Measurements from ENCODE around the gene ILKAP.

Gene ILKAP

DNA sequence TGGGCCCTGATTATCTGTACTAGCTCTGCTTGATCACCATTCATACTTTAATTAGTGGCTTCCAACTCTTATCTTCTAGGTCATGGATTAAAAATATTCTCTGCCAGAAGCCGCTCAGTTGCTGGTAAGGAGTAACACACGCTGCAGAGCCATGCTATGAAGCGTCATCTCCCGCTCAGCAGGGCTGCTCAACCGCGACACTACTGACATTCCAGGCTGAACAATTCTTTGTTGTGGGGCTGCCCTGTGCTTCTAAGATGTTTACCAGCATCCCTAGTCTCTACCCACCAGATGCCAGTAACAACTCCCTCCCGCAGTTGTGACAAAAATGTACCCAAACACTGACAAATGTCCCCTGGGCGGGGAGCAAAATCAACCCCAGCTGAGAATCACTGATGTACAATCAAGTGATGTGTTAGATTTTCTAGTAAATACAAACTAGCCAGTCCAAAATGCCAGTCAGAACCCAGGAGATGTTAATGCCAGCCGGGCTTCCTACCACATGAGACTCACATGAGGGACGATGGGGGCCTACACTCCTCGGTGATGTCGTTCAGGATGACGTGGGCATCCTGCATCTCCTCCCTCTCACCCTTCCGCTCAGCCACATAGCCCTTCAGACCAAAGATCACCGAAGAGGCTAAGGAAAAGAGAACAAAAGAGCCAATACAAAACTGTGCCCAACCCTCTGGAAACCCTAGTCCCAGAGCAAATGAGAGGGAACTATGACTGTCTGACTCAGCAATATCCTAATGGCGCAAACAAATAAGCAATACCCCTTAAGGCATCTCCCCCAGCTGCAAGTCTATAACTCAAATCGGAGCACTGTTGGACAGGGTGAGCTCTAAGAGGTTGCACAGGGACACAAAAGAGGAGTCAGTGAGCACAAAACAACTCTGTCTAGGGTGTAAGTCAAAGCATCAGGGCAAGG, 15.6 kb downstream of the ILKAP start:
- DNase-seq (ENCODE audit: low read depth, low spot score), result no peak
- ChIA-PET POLR2A (no interaction called here), CTCF (interaction anchor here (0.9 kb wide), 1 partner anchor 11 kb away, joined by 3 read pairs; no protein-coding TSS in a partner anchor)
- TF ChIP-seq, protein P1, sequence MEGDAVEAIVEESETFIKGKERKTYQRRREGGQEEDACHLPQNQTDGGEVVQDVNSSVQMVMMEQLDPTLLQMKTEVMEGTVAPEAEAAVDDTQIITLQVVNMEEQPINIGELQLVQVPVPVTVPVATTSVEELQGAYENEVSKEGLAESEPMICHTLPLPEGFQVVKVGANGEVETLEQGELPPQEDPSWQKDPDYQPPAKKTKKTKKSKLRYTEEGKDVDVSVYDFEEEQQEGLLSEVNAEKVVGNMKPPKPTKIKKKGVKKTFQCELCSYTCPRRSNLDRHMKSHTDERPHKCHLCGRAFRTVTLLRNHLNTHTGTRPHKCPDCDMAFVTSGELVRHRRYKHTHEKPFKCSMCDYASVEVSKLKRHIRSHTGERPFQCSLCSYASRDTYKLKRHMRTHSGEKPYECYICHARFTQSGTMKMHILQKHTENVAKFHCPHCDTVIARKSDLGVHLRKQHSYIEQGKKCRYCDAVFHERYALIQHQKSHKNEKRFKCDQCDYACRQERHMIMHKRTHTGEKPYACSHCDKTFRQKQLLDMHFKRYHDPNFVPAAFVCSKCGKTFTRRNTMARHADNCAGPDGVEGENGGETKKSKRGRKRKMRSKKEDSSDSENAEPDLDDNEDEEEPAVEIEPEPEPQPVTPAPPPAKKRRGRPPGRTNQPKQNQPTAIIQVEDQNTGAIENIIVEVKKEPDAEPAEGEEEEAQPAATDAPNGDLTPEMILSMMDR (IDR thresholded peaks at IDR 0.05; ENCODE audit: insufficient read depth, low read length, missing control alignments), result no peak
- H3K4me3 ChIP-seq (ENCODE audit: low read depth, low read length), result no peak overlapping the region

DNA sequence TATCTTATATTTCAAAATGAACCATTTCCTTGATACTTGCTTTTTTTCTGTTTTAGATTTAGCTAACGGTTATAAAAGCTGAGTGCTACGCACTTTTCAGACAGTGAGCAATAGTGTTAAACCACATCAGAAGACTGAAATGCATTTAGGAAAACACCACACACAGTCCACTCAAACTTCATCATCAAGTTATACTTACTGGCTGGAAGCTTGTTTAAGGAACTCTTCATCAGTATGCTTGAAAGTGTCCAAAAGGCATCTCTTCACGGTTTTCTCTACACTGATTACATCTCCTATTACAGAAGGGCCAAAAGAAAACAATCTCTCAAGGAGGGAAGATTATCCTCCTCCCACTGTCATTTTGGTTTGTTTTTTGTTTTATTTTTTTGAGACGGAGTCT, 19.7 kb downstream of the ILKAP start:
- H3K4me3 ChIP-seq (ENCODE audit: low read depth, low read length), result no peak overlapping the region
- ChIA-PET POLR2A (no interaction called here), CTCF (interaction anchor here (1.3 kb wide), 1 partner anchor 79 kb away, joined by 4 read pairs; no protein-coding TSS in a partner anchor)
- no peak for DNase-seq (ENCODE audit: low read depth, low spot score)
- TF ChIP-seq, protein P1 (IDR thresholded peaks at IDR 0.05; ENCODE audit: insufficient read depth, low read length, missing control alignments), result no peak

DNA sequence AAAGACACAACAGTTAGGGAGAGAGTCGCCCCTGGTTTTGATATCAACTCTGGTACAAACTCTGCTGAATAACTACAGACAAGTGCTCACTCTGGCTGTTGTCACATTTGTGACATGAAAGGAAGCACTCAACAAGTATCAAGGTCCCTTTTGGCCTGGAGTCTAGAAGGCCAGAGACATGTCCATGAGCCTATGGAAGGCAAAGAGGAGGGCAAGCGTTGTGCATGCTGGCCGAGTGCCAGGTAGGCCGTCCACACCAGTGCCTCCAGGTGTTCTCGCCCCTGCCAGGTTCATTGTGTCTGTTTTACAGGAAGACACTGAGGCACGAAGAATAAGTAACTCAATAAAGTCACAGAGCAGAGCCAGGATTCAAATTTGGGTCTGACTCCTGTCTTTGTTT, 21.1 kb downstream of the ILKAP start:
- ChIA-PET CTCF (interaction anchor here (1.0 kb wide), 1 partner anchor 9 kb away, joined by 3 read pairs; no protein-coding TSS in a partner anchor), POLR2A (interaction anchor here (0.6 kb wide), 1 partner anchor 11 kb away, joined by 3 read pairs; no protein-coding TSS in a partner anchor)
- TF ChIP-seq, protein P1 (IDR thresholded peaks at IDR 0.05; ENCODE audit: insufficient read depth, low read length, missing control alignments), result no peak
- H3K4me3 ChIP-seq (ENCODE audit: low read depth, low read length), result no peak overlapping the region
- no peak for DNase-seq (ENCODE audit: low read depth, low spot score)

DNA sequence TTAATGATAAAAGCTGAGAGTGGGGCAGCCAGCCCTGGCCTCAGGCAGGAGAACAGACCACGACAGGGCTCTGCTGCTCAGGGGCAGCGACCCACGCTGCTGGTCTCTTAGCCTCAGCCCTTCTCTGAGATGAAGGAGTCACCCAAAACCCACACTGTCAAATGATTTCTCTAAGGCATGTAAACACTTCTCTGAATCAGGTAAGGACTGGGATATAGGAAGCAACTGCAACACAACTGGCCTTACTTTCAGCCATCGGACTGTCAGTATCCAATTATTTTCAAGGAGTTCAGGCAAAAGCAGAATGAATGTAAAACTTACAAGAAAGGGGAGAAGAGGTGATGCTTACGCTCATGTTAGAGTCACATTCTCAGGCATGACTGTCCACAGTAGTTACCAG, 22.9 kb downstream of the ILKAP start:
- no peak overlapping the region for H3K4me3 ChIP-seq (ENCODE audit: low read depth, low read length)
- TF ChIP-seq, protein P1 (IDR thresholded peaks at IDR 0.05; ENCODE audit: insufficient read depth, low read length, missing control alignments), result no peak
- POLR2A ChIA-PET, result no interaction called here
- CTCF ChIA-PET, result interaction anchor here (1.0 kb wide), 1 partner anchor 82 kb away, joined by 3 read pairs; no protein-coding TSS in a partner anchor
- no peak for DNase-seq (ENCODE audit: low read depth, low spot score)

DNA sequence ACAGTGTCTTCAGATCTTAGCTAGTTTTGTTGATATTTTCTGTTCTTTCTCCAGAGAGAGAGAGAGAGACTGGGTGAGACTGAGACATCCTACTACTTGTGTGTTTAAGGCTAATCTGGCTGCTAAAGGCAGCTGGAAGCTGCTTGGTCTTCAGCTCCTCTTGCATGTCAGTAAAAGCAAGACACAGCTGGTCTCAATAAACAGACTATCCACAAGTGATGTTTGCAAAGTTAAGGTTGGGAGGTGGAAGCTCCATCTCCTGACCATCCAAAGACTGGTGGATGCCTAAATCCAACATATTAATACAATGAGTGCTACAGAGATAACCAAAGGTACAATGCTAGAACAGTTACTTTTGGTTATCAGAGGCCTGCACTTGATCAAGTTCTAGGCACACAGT, 26.9 kb downstream of the ILKAP start:
- no peak for DNase-seq (ENCODE audit: low read depth, low spot score)
- CTCF ChIA-PET, result interaction anchor here (1.2 to 1.6 kb wide), 3 partner anchors 11 to 318 kb away, joined by 3 to 5 read pairs (median 3); no protein-coding TSS in a partner anchor
- H3K4me3 ChIP-seq (ENCODE audit: low read depth, low read length), result no peak overlapping the region
- POLR2A ChIA-PET, result no interaction called here
- TF ChIP-seq, protein P1 (IDR thresholded peaks at IDR 0.05; ENCODE audit: insufficient read depth, low read length, missing control alignments), result no peak

DNA sequence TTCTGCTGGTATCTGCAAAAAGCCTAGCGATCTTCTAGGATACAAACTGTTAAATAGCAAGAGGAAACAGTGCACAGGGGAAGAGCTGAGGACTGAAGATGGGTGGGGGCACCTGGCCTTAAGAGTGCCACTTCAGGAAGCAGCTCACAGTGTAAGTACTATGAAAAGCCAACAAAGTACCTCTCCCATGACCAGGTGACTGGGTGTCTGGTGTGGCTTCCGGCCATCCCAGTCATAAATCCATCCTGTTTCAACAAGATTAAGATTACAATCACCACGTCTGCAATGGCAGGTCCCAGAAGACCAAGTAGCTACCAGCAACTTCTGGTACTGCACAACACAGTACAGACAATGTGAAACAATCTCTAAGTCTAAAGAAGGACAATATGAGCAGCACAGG, 28.8 kb downstream of the ILKAP start:
- TF ChIP-seq, protein P1 (IDR thresholded peaks at IDR 0.05; ENCODE audit: insufficient read depth, low read length, missing control alignments), result no peak
- ChIA-PET POLR2A (no interaction called here), CTCF (no interaction called here)

More for the DNA sequence above, 28.8 kb downstream of the ILKAP start:
- no peak for DNase-seq (ENCODE audit: low read depth, low spot score)
- H3K4me3 ChIP-seq (ENCODE audit: low read depth, low read length), result no peak overlapping the region

Data from AG04449 (cell line).